Fibroblast of skin of scalp (primary cell): ENCODE measurements around the gene ORC2.
"Not testable (repeated sequence)": the region's sequence is repeated elsewhere in the genome, so short reads cannot be mapped to it uniquely, and the experiment has no call there.

Experiments used
- DNase-seq: peaks from one replicate; pipeline ENCODE4 v3.0.0-alpha.2; 2013

Gene ORC2

GRCh38 chr2:200930947-200931626 is 32.4 kb downstream of the ORC2 start:
- DNase-seq: no peak

- no peak for DNase-seq
These were observed 33.9 kb downstream of the ORC2 start for GRCh38 chr2:200929334-200930249.

DNA sequence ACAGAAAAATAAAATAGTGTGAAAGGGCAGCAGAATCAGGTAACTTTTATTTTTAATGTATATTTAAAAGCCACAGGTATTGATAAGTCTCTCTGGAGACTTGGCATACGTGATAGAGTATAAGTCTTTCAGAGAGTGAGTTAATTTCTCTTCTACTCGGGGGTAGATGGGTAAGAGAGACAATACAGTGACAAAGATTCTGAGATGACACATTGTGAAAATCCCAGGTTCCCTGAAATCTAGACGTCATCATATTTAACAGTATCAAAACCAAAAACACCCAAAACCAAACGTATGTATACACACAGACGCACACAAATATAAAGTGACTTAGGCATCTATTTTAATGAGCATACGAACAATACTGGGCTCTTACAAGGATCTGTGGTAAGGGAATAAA is 41.0 kb downstream of the ORC2 start:
- DNase-seq: no peak

GRCh38 chr2:200913654-200914053 is 49.8 kb downstream of the ORC2 start:
- DNase-seq: peak; percentile 65

- DNase-seq: no peak
These were observed 53.5 kb downstream of the ORC2 start for GRCh38 chr2:200909958-200910357.

DNA sequence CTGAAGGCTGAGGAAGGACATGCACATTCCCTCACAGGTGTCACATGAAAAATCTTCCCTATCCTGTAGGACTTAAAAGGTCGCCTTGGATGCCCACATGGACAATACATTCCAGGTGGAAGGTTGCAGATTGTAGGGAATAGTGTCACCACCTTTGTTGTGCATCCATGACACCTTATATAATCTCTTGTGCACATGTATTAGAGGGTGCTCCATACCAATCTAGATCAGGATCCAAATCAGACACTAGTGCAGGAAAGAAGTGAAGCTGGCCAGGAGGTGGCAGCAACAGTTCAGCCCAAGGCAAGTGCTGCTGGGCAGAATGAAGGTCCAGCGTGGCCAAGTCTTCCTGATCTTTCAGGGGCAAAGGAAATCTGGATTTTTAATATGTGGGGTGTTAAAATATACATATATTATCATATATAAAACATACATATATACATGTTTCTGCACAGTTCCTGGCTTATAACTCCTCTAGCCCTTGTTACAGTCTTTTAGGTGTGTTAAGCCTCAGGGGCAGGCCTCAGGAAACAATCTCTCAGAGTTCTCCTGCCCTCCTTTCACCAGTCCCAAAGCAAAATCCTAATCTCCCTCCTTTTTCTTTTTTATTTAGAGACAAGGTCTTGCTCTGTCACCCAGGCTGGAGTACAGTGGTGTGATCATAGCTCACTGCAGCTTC is 57.7 kb downstream of the ORC2 start:
- DNase-seq: peak; percentile 65

- DNase-seq: peak; percentile 89
These were observed 61.9 kb downstream of the ORC2 start for GRCh38 chr2:200901459-200902072.

GRCh38 chr2:200899482-200899881 is 64.0 kb downstream of the ORC2 start:
- DNase-seq: no peak

DNA sequence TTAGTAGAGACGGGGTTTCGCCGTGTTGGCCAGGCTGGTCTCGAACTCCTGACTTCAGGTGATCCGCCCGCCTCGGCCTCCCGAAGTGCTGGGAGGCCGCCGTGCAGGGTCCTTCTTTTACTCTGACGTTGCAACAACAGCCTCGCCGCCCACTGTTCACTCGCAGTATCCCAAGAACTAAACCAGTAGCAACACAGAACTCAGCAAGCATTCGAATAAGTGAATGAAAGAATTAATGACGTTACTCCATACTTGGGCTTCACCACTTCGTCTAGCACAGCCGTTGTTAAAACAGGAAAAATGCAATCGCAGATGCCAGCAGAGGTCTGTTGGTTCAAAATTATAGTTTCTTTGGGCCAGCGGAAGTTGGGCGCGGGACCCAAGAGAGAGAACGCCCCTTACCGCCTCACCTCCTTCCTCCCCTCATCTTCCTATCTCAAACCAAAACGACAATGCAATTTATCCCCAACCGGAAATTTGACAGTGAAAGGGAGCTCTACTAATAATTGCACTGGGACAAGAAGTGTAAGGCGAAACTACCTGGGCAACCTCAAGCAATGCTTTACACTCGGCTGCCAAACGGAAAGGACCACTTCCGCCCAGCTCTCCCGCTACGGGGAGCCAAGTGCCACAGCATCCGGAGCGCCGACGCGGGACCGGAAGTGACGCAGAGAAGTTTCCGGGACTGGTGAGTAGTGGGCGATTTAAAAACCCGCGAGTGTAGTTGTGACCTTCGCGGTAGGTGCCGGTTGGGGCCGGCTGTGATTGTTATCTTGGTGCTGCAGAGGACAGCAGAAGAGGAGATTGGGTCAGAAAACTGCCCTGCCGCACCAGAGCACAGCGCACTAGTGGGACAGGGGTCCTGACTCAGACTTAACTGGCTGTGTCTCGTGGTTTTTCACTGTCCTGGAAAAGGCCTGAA is 74.5 kb downstream of the ORC2 start, which contains the start of the genes NIF3L1 and PPIL3:
NIF3L1 (plus strand) TSS at position 668 of the 922 bp plus-strand sequence. CDS start 2,573 bp downstream, outside the sequence.
PPIL3 (minus strand) TSS at position 374 of the 922 bp plus-strand sequence. CDS start 1,462 bp downstream, outside the sequence.
- peak; percentile 99 for DNase-seq

- not testable (repeated sequence) for DNase-seq
These were observed 81.7 kb downstream of the ORC2 start for GRCh38 chr2:200881715-200882249.

DNA sequence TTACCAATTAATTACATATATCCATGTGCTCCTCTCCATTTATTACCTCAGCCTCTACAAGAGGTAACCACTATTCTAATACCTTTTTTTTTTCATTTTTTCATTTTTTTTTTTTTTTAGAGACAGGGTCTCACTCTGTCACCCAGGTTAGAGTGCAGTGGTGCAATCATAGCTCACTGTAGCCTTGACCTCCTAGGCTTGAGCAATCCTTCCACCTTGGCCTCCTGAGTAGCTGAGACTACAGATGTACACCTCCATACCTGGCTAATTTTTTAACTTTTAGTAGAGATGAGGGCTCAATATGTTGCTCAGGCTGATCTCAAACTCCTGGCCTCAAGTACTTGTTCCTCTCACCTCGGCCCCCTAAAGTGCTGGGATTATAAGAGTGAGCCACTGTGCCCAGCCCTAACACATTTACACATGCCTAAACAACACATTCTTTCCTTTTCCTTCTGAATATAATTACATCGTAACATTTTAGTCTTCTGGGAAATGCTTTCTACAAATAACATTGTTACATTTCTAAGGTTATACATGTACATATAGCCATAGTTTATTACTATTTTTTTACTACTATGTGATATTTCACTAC is 85.1 kb downstream of the ORC2 start:
- no peak for DNase-seq

- no peak for DNase-seq
These were observed 86.0 kb downstream of the ORC2 start for GRCh38 chr2:200877443-200877842.

DNA sequence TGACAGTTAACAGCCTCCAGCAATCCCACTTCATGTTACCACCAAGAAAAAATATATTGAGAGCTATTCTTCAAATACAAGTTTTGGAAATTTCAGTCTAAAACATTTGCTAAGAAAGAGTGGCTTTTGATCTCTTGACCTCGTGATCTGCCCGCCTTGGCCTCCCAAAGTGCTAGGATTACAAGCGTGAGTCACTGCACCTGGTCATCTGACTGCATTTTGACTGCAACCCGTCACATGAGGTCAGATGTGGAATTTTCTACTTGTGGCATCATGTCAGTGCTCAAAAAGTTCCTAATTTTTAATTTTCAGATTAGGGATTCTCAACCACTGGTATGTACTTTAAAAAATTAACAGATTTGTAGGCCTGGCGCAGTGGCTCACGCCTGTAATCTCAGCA is 89.9 kb downstream of the ORC2 start:
- DNase-seq: no peak

DNA sequence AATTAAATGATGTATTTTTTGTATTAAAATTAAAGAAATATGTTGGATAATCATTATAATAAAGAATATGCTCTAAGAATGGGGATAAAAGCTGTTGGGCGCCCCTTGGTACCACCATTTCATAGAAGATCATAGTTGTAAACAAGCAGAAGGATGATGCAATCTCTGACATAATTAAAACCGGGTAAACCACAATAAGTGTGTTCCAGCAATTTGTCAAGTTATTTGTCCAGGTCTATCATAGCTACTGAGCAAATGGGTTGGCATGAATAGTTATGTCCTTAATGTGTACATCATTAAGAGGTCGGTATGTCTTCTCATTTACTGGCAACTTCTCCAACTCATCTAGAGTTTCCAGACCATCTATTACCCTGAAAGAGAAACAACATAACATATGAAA is 92.3 kb downstream of the ORC2 start:
- no peak for DNase-seq

DNA sequence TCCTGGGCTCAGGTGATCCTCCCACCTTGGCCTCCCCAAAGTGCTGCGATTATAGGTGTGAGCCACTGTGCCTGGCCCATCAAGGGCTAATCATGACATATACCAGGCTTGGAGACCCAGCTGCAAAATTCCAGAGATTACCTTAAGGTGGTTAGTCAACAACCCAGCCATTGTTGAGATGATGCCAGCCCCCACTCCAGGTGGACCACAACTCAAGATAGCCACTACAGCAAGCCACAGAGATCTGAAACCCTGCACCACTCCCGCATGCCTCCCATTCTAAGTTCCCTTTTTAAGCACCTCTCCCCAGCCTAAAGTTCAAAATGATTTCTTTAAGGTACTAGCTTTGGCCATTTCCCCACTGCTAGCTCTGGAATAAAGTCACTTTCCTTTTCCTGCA is 94.4 kb downstream of the ORC2 start:
- DNase-seq: no peak

DNA sequence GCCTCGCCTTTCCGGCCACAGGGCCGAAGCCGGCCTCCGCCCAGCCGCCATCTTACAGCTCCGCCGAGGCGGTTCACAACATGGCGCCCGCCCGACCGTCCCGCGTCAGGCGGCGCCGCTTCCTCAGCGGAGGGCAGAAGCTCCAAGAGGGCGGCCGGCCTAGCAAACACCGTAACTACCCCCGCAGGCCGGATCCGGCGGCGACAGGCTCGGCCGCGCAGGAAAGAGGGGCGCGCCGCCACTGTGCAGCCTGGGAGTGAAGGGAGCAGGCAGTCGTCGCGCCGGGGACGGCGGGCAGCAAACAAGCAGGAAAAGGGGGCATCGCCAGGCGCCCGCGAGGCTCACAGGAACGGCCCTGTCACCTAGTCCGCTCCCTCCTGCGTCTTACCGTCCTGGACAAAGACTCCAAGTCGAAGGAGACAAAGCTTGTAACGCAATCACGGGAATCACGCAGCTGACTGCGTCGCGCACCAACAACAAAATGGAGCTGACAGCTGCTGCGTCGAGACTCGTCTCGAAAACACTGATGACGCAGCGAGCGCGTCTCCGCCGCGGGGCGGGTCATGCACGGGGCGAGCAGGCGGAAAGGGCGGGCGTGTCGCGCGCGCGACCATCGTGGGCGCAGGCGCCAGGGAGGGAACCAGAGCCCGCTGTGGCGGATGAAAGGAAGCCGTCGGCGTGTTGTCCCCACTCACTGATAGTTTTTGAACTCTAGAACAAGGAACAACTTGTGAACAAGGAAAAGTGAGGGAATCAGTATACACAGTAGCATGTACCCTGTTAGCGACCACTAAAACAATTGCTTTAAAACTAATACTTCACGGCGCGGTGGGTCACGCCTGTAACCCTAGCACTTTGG is 99.1 kb downstream of the ORC2 start, which contains the start of gene CLK1:
CLK1 (minus strand) TSS at position 483 of the 859 bp plus-strand sequence. CDS start 2,796 bp downstream, outside the sequence.
- peak; percentile 95 for DNase-seq

DNA sequence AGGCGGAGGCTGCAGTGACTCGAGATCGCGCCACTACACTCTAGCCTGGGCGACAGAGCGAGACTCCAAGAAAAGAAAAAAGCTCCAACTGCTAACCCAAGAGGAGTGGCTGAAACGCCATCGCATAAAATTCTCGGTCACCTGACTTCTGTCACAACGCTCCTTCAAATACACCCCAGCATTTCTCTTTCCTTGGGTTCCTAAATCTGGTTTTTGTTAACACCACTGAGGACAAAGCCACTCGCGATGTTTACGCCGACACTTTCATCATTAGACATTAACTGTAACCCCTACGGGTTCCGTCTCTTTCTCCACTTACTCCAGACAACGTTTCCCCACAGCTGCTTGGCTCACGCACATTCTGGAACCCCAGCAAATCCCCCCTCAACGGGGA is 99.7 kb downstream of the ORC2 start:
- no peak for DNase-seq

DNA sequence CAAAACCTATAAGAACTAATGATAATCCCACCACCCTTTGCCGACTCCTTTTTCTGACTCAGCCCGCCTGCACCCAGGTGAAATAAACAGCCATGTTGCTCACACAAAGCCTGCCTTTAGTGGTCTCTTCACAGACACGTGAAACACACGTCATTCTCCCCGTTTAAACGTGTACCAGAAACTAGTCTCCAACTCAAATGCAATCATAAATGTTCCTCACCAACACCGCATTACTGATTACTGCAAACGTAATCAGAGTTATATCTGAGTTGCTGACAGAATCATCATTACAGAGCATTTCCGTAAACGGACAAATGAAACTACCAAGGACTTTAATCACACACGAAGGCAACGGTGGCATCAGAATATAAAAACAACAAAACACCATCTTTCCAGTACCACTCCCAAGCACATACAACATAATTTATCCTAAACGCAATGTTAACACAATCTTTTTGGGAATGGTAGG is 100.9 kb downstream of the ORC2 start:
- DNase-seq: peak; percentile 47

GRCh38 chr2:200861617-200862155 is 101.8 kb downstream of the ORC2 start:
- DNase-seq: no peak
